Retinal pigment epithelial cell (primary cell): ENCODE measurements around the gene PRPF31.

Experiments used
- DNase-seq: peaks from one replicate; pipeline ENCODE4 v3.0.0-alpha.2; 2010; ENCODE audit warnings: low read depth
- H3K4me3 ChIP-seq: 2 replicates; pipeline ENCODE4 v1.5.1; 2011; ENCODE audit warnings: mild to moderate bottlenecking, low read length, control low read depth, moderate library complexity
- TF ChIP-seq, protein P1 (sequence below): conservative IDR thresholded peaks from 2 replicates; pipeline ENCODE4 v1.5.1; 2011; ENCODE audit warnings: low read depth, low read length, control low read depth, inconsistent platforms

The PRPF31 gene

DNA sequence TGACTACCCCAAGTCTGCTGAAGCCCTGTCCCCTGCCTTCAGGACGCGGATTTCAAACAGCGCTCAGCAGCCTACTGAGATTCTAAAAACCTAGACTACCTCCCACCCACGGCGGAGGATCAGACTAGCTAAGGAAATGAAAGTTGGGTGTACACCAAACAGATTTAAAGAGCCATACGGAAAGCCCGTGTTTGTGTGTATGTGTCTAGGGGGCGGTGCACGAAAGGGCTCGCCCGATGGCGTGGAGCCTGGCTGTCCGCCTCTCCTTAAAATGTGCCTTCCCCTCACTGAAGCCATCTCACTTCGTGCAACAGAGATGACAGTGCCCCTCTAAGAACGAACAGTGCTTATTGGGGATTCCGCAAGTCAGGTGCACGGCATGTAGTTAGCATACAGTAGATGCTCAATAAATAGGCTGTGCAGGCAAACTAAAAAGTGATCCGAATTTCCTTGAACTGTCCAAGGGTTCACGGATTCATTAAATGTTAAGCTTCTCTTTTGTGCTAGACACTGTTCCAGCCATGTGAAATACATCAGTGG is 43.3 kb downstream of the PRPF31 start:
- DNase-seq, result no peak
- TF ChIP-seq, protein P1, sequence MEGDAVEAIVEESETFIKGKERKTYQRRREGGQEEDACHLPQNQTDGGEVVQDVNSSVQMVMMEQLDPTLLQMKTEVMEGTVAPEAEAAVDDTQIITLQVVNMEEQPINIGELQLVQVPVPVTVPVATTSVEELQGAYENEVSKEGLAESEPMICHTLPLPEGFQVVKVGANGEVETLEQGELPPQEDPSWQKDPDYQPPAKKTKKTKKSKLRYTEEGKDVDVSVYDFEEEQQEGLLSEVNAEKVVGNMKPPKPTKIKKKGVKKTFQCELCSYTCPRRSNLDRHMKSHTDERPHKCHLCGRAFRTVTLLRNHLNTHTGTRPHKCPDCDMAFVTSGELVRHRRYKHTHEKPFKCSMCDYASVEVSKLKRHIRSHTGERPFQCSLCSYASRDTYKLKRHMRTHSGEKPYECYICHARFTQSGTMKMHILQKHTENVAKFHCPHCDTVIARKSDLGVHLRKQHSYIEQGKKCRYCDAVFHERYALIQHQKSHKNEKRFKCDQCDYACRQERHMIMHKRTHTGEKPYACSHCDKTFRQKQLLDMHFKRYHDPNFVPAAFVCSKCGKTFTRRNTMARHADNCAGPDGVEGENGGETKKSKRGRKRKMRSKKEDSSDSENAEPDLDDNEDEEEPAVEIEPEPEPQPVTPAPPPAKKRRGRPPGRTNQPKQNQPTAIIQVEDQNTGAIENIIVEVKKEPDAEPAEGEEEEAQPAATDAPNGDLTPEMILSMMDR, result no peak
- H3K4me3 ChIP-seq, result peak overlapping the region; percentile 76

DNA sequence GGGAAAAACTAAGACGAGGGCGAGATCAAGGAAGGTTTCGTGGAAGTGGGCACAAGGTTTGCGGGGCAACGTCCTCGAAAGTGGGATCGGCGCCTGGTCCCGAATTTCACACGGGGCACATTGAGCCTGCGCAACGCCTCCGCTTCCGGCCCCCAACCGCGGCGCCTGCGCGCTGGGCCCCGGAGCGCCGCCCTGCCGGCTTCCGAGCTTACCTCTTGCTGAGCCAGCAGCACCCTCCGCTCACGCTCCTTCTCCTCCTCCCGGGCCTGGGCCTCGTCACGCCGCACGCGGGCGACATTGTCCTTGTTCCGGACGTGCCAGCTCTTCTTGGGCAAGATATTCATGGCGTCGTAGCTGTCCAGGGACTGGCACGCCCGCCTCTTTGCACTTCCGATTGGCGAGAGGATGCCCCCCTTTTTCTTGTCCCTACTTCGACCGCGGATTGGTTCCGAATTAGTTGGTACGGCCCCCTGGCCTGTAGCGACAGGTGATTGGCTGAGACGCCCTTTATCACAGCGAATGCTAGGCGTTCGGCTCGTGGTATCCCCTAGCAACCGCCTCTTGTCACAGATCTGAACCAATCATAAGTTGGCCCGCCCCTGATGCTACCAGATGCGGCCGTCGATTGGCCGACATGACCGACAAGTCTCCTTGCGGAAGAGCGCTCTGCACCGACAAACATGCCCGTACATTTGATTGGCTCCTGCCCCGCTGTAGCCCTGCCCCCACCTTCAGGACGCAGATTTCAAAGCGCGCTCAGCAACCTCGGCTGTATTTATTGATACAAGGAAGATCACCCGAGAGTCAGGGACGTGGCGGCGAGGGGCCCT is 44.0 kb downstream of the PRPF31 start, which contains the start of gene LENG1:
Gene LENG1, minus strand, starts transcription at position 370 of the 830 bp plus-strand sequence. Its CDS starts 26 bp downstream, at position 344.
- peak; percentile 100 for DNase-seq
- peak within 1 kb of the TSS; percentile 76 for H3K4me3 ChIP-seq
- TF ChIP-seq, protein P1, result no peak

DNA sequence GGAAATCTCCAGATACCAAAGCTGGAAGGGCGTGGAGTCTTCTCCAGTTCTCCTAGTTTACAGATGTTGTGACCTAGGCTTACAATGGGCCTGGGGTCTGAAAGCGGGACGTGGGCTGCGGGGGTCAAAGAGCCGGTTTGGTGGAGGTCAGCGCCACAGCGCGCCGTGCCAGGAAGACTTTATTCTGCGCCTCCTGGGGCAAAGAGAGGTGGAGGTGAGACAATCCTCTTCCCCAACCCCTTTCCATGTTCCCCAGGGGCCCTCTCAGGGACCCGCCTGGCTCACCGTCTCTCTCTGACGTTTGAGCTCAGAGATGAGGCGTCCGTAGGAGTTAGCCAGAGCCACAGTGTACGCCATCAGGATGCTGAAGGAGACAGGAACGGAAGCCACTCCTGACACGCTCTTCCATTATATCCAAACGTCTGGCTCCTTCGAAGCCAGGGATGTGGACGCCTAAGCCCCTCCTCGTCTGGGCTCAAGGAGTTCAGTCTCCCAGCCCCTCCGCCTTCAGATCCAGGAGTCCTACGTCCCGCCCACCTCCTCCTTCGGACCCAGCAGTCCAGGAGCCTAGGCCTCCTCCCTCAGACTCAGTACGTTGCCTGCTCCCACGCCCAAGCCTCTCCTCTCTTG is 44.7 kb downstream of the PRPF31 start:
- peak overlapping the region; percentile 76 for H3K4me3 ChIP-seq
- no peak for DNase-seq
- TF ChIP-seq, protein P1, result no peak

DNA sequence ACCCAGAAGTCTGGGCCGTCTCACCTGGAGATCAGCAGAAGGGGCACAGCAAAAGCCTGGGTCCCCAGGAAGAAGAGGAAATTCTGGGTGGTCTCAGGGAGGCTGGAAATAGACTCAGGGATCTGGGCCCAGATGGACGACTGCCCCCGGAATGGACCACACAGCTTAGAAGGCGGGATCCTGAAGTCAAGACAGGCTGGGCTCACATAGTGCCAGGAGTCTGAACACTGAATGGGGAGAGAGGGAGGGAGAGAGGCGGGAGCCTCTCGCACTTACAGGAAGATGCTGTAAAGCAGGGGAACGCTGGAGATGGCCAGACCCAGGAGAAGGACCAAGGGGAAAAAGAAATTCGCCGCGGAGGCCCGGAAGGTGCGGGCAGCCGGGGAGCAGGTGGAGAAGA is 45.3 kb downstream of the PRPF31 start:
- TF ChIP-seq, protein P1, result no peak
- no peak for DNase-seq
- peak overlapping the region; percentile 76 for H3K4me3 ChIP-seq

DNA sequence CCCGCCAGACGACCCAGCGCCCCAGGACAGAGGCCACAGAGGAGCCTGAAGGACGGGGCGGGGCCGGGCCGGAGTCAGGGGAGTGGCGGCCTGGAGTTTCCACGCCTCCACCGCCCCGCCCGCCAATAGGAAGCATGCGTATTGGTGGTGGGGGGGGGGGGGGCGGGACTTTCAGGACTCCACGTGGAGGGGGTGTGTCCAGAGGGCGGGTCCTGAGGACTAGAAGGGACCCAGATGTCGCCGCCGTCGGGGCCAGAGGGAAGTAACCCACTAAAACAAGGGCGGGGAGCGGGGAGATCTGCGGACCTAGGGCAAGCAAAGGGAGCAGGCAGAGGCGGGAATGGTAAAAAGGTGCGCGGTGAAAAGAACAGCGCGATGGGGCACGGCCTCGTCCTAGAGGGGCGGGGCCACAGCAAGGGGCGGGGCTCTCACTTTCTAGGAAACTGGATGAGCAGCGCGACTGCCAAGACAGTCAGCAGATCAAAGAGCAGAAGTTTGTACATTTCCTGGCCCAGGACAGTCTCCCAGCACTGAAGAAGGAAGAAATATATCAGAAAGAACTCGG is 46.8 kb downstream of the PRPF31 start:
- no peak for DNase-seq
- peak overlapping the region; percentile 42 for H3K4me3 ChIP-seq
- TF ChIP-seq, protein P1, result no peak

DNA sequence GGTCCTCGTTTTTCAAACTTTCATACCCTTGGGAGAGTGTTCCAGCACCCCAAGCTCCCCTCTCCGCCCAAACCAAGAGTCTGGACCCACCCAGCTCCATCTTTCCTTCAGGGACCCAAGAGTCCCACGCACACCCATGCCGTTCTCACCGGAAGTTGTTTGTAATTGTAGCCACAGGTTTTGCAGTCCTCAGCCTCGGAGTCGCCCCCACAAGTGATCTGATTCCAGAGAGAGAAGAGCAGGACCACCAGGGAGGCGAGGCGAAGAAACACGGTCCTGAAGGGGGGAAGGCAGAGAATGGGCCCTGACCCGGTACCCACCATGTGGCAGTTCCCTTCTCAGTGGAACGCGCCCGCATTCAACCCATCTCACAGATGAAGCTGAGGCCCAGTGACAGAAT is 47.3 kb downstream of the PRPF31 start:
- DNase-seq, result no peak
- TF ChIP-seq, protein P1, result no peak
- H3K4me3 ChIP-seq, result no peak overlapping the region
